Measurements from ENCODE around the gene GRID1.

The GRID1 gene

DNA sequence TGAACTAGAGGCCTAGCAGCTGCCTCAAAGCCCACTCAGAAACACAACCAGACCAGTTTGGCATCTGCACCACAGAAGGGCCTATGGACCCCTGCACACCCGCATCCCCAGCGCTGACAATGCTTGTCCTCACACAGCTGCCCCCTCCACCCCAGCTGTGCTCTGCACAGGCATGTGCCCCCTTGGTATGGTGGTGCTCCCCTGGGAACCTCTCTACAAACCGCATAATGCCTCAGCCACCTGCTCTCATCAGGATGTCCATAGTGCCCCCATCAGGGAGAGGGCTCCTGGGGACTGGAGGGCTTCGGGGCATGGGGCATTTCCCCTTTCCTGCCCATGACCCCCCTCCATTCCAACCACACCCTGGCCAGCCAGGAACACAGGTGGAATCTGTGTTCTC lies 347.5 kb downstream of the GRID1 start:
- no peak for DNase-seq (ENCODE audit: low read depth in 2 of 3, low spot score in 2 of 3)

GRCh38 chr10:86018735-86019058 lies 347.9 kb downstream of the GRID1 start:
- DNase-seq (ENCODE audit: low read depth in 2 of 3, low spot score in 2 of 3), result no peak

DNA sequence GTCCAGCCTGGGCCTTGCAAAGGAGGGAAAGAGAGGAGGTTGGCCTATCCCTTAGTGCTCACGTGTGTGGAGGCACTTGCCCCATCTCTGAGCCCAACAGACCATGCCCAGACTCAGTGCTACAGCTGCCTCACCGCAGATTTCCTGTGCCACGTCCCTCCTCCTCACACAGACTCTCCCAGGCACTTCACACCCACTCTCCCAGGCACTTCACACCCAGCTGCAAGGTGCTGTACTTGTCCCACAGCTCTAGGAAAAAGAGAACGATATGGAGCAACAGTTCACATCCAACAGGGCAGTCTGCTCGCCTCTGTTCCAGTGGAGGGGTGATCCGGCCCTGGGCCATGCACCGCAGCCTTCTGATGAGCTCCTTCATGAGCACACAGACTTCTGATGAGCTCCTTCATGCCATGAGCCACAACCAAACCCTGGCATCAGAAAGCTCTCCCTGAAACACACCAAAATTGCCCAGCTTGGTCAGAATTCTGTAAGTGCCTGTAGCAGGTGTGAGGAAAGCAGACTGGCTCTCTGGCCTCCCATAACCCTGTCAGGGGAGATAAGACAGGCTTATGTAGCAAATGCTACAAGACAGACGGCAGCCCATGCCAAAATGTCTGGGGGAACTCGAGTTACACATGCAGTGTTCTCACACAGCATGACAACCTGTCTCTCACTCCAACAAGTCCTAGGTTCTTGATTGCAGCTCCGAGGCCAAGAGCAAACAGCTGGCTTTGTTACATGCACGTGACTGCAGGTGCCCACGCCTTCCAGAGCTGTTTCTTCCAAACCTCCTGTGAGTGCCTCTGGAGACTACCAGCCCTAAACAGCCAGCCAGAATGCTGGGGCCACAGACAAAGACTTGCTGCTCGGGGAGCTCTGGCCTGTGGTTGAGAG lies 348.5 kb downstream of the GRID1 start:
- no peak for DNase-seq (ENCODE audit: low read depth in 2 of 3, low spot score in 2 of 3)

DNA sequence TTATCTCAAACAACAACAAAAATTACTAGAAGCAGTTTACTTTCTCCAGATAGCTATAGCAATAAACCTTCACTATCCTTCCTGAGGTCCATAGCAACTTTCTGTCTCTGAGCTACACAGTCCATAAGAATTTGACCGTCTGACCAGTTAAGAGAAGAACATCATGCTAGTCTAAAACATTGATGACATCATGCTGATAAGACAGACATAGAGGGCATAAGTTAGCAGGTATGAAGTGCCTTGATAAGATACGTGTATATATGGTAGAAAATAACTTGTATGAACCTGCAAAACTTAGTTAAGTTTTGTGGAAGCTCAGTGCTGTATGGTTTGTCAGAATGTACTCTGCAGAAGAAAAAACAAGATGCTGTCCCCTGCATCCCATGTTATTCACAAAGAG lies 353.0 kb downstream of the GRID1 start:
- no peak for DNase-seq (ENCODE audit: low read depth in 2 of 3, low spot score in 2 of 3)

GRCh38 chr10:86007171-86007570 lies 359.4 kb downstream of the GRID1 start:
- no peak for DNase-seq (ENCODE audit: low read depth in 2 of 3, low spot score in 2 of 3)

DNA sequence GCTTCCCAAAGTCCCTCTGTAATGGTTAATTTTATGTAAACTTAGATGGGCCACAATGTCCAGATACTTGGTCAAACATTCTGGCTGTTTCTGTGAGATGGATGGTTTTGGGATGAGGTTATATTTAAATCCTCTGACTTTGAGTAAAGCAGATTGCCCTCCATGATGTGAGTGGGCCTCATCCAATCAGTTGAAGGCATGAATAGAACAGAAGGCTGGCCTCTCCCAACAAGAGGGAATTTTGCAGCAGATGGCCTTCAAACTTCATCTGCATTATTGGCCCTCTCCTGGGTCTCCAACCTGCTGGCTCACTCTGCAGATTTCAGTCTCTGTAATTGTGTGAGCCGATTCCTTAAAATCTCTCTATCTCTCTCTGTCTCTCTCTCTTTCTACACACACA lies 362.3 kb downstream of the GRID1 start:
- no peak for DNase-seq (ENCODE audit: low read depth in 2 of 3, low spot score in 2 of 3)

DNA sequence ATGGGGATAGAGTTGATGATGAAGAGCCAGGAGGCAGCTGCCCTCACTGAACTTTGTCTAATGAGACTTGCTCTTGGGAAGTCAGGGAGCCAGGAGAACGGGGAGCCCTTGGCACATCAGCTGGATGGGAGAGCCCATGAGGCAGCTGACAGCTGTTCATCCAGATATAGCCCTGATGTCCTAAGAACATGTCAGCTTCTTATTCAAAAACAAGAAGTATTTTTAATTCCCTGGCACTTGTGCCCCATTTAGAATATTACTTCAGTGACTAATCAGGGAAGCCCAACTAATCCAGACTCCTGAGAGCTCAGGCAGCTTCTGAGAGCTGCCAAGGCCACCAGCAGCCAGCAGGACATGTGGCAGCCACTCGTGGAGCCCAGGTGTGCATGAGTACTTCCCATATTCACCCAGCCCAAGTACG lies 363.4 kb downstream of the GRID1 start:
- DNase-seq (ENCODE audit: low read depth in 2 of 3, low spot score in 2 of 3), result no peak

DNA sequence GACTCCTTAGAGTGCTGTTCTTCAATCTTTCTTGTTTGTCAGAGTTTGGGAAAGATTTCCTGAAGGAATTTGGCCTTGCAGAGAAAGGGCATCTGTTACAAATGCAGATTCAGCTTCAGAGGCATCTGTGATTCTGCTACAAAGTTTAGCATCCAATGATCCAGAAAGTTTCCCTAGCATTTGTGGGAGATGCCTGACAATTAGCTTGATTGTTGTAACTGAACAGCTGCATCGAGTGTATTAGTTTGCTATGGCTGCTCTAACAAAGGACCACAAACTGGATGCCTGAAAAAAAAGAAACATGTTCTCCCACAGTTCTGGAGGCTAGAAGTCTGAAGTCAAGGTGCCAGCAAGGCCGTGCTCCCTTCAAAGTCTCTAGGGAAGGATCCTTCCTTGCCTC lies 365.1 kb downstream of the GRID1 start:
- DNase-seq (ENCODE audit: low read depth in 2 of 3, low spot score in 2 of 3), result no peak

DNA sequence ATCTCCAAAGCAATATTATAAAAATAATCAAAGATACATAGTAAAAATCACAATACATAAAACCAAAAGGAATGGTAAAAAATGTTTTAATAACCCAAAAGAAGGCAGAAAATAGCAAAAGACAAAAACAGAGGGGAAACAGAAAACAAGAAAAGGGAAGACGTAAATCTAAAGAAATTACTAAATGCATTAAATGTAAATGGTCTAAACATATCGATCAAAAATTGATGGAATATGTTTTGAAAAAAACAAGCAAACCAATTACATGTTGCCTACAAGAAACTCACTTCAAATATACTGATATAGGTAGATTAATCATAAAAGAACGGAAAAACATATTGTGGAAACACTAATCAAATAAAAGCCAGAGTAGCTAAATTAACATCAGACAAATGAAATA lies 369.1 kb downstream of the GRID1 start:
- no peak for DNase-seq (ENCODE audit: low read depth in 2 of 3, low spot score in 2 of 3)

DNA sequence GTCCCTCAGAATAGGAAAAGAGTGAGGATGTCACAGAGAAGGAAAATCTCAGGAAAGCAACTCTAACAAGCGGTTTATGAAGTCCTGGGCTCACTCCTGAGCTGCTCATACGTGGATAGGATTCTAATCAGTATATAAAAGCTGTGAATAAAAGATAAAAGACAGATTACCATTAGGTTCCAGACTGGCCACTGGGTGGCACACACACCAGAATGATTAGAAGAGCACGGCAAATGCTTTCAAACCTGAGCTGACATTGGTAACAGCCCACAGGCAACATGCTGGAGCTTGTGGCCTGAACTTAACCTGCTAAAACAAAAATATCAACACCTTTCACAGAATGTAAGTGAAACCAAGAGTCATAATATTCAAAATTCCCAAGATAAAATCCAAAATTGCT lies 370.8 kb downstream of the GRID1 start:
- DNase-seq (ENCODE audit: low read depth in 2 of 3, low spot score in 2 of 3), result no peak

DNA sequence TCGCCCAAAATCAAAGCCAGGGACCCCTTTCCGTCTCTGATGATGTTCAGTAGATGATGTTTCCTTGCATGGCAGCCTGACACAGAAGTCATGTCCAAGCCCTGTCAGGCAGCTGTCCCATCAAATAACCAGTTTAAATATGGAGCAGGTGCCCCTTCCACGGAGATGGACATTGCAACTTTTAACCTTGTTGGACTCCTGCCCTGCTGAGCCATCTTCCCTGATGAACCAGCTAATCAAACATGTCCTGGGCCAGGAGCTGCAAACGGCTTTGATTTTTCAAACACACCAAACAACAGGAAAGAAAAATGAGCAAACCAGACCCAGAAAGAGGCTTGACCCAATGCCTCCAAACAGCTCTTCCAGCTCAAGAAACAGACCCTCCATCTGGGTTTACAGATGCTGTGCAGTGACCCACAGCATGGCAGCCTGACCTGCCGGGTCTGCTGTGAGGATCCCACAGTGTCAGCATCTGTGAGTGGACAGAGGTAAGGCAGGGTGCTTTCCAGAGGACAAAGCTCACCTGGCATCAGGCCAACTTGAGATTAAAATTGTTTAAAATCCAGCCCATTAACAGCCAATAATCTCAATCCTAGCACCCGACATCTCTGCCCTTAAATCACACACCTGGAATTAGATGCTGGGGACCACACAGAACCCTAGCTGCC lies 372.6 kb downstream of the GRID1 start:
- DNase-seq (ENCODE audit: low read depth in 2 of 3, low spot score in 2 of 3), result no peak

- DNase-seq (ENCODE audit: low read depth in 2 of 3, low spot score in 2 of 3), result no peak
Observed at GRCh38 chr10:85993140-85993539, 373.5 kb downstream of the GRID1 start.

DNA sequence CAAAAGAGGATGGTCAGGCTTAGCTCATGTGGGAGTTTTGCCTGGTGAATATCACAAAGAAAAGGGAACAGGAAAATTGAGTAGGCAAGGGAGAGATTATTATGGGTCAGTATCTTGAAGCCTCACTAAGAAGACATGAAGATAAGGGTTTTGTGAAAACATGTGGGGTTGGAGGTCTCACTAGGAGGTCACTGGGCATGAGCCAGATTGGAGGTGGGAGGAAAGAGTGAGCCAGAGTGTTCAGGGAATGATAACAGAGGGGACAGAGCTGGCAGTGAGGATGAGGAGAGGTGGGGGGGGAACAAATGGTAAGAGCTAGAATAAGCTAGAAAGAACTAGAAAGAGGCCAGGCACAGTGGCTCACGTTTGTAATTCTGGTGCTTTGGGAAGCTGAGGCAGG lies 374.3 kb downstream of the GRID1 start:
- DNase-seq (ENCODE audit: low read depth in 2 of 3, low spot score in 2 of 3), result no peak

DNA sequence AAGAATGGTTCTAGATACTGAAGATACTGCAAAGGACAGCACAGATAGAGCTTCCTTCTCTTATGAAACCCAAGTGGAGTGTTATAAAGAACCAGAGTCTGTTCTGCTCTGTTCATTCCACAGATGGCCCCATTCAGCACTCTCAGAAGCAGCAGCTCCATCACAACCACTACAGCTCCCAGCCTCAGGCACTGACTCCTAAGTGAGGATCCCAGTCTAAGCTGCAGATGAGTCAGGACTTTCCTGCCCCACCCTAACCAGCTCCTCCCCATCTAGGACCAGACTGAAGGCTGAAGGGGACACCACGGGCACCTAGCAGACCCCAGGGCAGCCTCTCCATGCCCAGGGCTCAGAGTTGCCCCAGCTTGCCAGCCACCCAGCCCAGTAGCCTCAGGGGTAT lies 379.8 kb downstream of the GRID1 start:
- no peak for DNase-seq (ENCODE audit: low read depth in 2 of 3, low spot score in 2 of 3)

- no peak for DNase-seq (ENCODE audit: low read depth in 2 of 3, low spot score in 2 of 3)
Observed at GRCh38 chr10:85983051-85983450, 383.5 kb downstream of the GRID1 start.

DNA sequence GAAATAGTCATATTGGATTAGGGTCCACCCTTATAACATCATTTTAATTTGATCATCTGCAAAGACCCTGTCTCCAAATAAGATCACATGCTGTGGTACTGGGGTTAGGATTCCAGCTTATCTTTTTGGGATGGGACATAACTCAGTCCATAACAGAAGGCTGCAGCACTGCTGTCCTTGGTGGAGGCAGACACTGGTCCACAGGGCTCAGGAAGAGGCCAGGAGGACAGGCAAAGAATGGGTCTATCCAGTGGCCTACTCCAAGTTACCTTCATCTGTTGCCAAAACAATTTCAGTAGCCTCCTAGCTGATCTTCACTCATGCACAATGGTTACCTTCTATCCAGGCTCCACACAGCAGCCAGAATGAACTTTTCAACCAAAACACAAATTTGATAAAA lies 387.0 kb downstream of the GRID1 start:
- DNase-seq (ENCODE audit: low read depth in 2 of 3, low spot score in 2 of 3), result no peak

GRCh38 chr10:85978566-85979358 lies 387.8 kb downstream of the GRID1 start:
- DNase-seq (ENCODE audit: low read depth in 2 of 3, low spot score in 2 of 3), result no peak

DNA sequence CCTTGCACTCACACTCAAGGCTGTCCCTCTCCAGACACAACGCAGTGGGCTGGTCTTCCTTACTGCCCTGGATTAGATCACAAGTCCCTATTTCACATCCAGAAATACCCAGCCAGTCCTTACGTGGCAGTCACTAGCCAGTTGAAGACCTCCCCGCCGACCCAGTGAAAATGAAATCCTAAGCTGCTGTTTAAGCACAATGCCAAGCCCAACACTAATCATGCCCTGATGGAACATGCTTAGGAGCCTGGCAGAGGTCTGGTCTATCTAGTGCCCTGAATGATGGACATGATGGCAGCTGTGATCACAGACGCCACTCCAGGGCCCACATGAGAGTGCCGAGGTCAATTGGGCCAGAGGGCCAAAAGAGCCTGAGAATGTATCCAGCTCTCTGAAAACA lies 389.0 kb downstream of the GRID1 start:
- no peak for DNase-seq (ENCODE audit: low read depth in 2 of 3, low spot score in 2 of 3)

- DNase-seq (ENCODE audit: low read depth in 2 of 3, low spot score in 2 of 3), result no peak
Observed at GRCh38 chr10:85976267-85976793, 390.3 kb downstream of the GRID1 start.

DNA sequence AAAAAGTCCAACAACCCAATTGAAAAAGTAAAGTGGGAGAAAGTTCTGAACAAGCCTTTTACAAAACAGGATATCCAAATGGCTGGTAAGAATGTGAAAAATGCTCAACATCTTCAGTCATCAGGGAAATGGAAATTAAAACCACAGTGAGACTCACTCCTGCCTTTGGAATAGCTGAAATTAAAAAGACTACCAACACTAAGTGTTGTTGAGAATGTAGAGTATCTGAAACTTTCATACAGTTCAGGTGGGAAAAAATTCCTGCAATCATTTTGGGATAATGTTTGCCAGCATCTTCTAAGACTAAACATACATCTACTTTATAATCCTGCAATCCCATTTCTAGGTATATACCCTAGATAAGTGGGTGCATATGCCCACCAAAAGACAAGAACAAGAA lies 395.1 kb downstream of the GRID1 start:
- no peak for DNase-seq (ENCODE audit: low read depth in 2 of 3, low spot score in 2 of 3)

DNA sequence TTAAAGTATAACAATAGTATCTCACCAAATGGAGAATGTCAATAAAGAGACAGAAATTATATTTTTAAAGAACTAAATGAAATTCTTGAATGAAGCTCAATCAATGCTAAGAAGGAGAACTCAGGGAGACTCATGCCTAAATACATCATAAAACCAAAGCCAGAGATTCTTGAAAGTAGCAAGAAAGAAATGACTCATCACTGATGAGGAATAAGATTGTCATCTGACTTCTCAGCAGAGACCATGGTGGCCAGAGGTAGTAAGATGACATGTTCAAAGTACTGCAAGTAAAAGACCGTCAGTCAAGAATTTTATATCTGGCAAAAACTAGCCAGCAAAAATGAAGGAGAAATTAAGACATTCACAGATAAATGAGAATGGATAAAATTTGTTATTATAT lies 399.0 kb downstream of the GRID1 start:
- DNase-seq (ENCODE audit: low read depth in 2 of 3, low spot score in 2 of 3), result no peak
